CD4-positive, alpha-beta T cell treated with Interleukin-1 beta for 1 hour (primary cell): Measurements from ENCODE around the gene RNFT2.
"Not testable (repeated sequence)": the region's sequence is repeated elsewhere in the genome, so short reads cannot be mapped to it uniquely, and the experiment has no call there.

ENCODE experiments used
- DNase-seq, 2 donors: peaks; one replicate each; pipeline ENCODE4 v3.0.0-alpha.2; 2020 to 2022

RNFT2 gene

GRCh38 chr12:116710370-116711150 is 27.6 kb upstream of the RNFT2 start:
- no peak for DNase-seq

- DNase-seq, result no peak
Measured at GRCh38 chr12:116712458-116713303, 25.4 kb upstream of the RNFT2 start.

DNA sequence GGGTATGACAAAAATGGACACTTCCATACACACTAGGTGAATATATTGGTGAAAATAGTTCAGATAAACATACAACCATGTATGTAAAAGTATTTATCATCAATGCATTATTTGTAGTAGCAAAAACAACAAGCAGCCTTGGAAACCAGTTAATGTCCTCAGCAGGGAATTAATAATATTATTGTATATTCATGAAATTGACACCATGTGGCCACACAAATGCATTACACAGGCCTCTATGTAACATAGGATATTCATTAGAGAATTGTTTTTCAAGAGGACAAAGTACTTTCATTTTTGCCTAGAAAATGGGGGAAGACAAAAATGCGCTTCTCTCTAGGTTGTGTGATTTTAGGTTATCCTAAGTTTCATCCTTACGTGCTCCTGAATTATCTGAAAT is 24.6 kb upstream of the RNFT2 start:
- DNase-seq, result no peak

DNA sequence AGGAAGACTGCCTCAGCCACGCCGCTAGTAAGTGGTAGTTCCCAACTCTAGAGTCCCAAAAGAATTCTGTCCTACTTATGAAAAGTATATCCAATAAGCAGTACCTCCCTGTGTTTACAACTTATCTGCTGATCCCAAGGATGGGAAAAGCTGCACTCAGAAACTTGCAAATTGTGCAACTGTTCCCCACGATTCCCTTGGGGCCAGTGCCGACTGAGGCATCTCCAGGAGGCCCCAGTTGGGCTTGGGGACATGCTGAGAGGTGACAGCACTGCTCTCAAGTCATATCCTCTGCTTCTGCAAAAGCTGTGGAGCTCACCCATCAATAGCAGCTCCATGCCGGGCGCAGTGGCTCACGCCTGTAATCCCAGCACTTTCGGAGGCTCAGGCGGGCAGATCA is 23.9 kb upstream of the RNFT2 start:
- DNase-seq, result no peak

GRCh38 chr12:116717466-116718437 is 20.4 kb upstream of the RNFT2 start:
- DNase-seq, result no peak

DNA sequence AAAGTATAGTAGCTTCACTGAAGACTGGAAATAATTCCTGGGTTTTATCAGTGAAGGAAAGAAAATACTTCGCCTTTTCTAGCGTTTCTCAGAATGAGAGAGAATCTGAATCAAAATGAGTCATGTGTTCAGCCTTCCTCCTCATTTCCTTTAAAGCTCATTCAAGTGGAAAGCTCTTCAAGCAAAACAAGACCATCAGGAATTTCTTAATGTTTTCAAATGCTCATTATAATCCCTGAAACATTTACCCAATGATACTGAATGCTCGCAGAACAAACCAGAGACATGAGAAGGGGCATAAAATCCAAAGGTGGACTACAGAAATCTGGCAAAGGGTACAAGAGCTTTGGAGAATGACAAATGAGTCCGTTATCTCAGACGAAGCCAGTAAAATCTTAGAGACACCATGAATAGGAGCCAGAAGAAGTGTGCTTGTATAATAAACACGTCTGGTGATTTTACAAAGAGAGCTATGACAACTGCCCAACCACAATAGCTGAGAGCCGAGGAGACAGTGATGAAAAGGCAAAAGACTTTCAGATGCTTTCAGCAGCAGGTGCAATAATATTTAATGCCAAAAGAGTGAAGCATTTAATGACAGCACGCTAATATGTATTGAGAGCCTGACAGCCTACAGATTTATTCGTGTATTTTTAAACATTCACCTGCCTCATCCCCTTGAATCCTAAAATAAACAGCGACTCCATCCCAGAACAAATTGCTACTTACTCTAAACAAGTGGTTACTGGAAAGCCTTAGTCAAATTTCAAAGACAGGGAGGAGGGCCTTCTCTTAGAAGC is 19.3 kb upstream of the RNFT2 start:
- DNase-seq, result no peak

- DNase-seq, result no peak
Measured at GRCh38 chr12:116719731-116720528, 18.2 kb upstream of the RNFT2 start.

- DNase-seq, result no peak
Measured at GRCh38 chr12:116722245-116722644, 15.9 kb upstream of the RNFT2 start.

GRCh38 chr12:116726694-116727093 is 11.4 kb upstream of the RNFT2 start:
- DNase-seq, result no peak

DNA sequence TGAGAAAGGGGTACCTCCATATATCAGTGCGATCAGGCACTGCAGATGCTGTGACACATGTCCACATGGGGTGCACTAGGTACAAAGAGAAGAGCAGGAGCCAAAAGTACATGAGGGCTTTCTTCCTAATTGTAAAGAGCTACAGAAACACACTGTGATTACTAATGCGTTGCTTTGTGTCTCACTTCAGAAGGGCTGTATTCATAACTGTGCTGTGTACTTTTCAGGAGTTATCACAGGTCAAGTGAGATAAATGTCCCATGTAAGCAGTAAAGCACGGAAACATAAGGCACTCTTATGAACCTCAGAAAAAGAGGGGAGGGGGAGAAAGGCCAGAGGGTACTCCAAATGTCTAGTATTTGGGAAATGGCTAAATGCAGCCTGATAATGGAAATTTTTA is 10.9 kb upstream of the RNFT2 start:
- DNase-seq, result no peak

GRCh38 chr12:116727891-116728290 is 10.2 kb upstream of the RNFT2 start:
- DNase-seq, result no peak

DNA sequence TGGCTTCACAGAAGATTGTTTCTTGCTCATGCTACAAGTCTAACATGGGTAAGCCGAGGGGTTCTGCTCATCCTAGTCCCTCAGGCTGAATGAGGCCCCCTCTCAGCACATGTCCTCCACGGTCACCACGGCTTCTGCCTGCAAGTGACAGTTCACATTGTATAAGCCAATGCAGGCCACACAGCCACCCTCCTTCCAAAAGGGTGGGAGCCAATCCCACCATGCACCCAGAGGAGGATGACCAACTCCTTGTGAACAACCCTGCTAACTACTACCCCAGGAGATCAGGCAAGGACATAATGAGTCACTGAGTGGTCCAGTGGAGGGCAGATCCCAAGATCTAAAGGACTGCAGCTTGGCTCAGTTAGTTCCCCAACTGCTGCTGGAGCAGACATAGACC is 6.3 kb upstream of the RNFT2 start:
- DNase-seq, result no peak

- DNase-seq, result no peak
Measured at GRCh38 chr12:116734156-116734768, 3.9 kb upstream of the RNFT2 start.

DNA sequence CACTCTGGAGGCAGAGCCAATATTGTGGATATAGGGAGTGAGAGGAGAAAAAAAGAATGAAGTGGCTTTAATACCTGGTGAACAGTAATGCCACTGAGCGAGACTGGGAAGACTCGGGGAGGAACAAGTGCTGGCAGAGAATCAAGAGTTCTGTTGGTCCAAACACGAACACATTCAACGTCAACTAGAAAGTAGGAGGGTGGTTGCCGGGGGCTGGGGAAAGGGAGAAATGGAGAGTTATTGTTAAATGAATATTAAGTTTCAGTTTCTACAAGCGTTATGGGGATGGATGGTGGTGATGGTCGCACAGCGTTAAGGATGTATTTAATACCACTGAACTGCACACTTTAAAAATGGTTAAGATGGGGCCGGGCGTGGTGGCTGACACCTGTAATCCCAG is 3.0 kb upstream of the RNFT2 start:
- DNase-seq, result no peak

- no peak for DNase-seq
Measured at GRCh38 chr12:116735951-116736599, 2.0 kb upstream of the RNFT2 start.

DNA sequence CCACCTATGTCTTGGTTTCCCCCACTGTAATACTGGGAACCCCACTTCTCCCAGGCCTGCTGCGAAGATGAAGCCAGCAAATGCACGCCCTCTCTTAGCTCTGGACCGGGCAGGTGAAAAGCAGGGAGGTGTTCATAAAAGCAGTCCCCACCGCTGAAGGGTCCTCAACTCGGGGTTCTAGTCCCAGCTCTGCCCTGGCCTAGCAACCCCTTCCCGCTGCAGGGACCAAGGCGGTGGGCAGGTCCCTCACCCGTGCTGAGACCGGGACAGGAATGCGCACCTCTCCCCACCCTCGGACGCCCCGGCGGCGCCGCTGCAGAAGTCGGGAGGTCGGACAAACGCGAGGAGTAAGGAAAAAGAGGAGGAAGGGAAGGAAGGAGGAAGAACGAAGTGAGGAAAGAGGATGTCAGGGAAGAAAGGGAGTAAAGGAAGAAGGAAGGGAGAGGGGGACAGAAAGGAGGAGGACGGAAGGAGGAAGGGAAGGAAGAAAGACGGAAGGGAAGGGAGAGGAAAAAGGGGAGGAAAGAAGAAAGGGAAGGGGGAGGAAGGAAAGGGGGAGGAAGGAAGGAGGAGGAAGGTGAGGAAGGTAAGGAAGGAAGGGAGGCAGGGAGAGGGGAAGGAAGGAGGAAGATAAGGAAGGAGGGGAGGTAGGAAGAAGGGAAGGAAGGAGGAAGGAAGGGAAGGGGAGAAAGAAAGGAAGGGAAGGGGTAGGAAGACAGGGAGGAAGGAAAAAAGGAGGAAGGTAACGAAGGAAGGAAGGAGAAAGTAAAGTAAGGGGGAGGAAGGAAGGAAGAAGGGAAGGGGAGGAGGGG is 947 bp upstream of the RNFT2 start:
- DNase-seq, result no peak

DNA sequence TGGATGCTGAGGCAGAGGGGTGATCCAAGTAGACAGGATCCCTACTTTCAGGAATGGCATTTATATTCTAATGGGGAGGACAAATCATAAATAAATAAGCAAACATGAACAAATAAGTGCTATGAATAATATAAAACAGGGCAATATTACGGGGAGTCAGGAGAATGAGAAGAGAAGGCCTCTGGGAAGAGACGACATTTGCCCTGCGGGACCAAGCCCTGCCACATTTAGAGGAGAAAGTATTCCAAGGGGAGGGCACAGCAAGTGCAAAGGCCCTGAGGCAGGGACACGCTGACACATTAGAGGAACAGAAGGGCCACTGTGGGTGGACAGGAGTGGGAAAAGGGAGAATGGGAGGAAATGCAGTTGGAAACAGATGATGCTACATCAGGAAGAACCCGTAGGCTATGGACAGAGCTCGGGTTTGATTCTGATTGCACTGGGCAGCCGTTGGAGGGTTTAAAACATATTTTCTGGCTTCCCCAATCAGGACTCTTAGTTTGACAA is 1.3 kb downstream of the RNFT2 start:
- no peak for DNase-seq

DNA sequence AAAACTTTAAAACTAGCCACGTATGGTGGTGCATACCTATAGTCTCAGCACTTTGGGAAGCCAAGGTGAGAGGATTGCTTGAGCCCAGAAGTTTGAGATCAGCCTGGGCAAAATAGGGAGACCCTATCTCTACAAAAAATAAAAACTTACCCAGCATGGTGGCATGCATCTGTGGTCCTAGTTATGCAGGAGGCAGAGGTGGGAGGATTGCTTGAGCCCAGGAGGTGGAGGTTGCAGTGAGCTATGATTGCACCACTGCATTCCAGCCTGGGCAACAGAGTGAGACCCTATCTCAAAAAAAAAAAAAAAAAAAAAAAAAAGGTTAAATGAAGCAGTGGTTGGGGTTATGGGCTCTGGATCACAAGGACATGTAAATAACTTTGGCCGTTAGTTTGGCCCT is 4.7 kb downstream of the RNFT2 start:
- DNase-seq, result not testable (repeated sequence)

- DNase-seq, result no peak
Measured at GRCh38 chr12:116744766-116745165, 6.7 kb downstream of the RNFT2 start.
